Lower leg skin (tissue), 4 donors: ENCODE results near the gene COMMD6. TPM values are rescaled to one million over a fixed set of nuclear protein-coding genes. Genes with fewer than 3 reads are reported as not detected.

Experiments
- DNase-seq, 2 donors: peaks; one replicate each; pipeline ENCODE4 v3.0.0-alpha.2; 2019; ENCODE audit warnings: low spot score in 2 of 2
- H3K4me3 ChIP-seq: fragments of 200-600 bp; sonication (generic); 2 replicates; pipeline ENCODE4 v1.5.1; 2017; ENCODE audit warnings: mild to moderate bottlenecking, low read depth; ENCODE audit not compliant: poor library complexity, severe bottlenecking
- CTCF ChIP-seq, 3 donors: fragments of 450-650 bp; IDR thresholded peaks; one replicate each; pipeline ENCODE4 v1.5.1; 2016; ENCODE audit warnings: antibody characterized with exemption in 3 of 3, mild to moderate bottlenecking in 3 of 3, moderate library complexity in 2 of 3
- POLR2A ChIP-seq, 2 donors: fragments of 450-650 bp; IDR thresholded peaks; one replicate each; pipeline ENCODE4 v1.6.1; 2016 to 2017; ENCODE audit warnings: antibody characterized with exemption in 2 of 2, mild to moderate bottlenecking in 1 of 2, moderate library complexity in 1 of 2
- WGBS, 2 donors: methylation state at CpG; one replicate each; pipeline ENCODE4 v1.1.5; 2018; 5-methylcytosine and 5-hydroxymethylcytosine counted together
- intact Hi-C: fragments of 100-400 bp; cut with DNase I; formaldehyde crosslinking; loops from one replicate; pipeline ENCODE4 v1.15.0; 2023; ENCODE audit warnings: low total_unique reads
- total RNA-seq, 4 donors: library from RNA; depleted of rRNA; stranded (reverse); fragments of >200 nt; gene quantifications; one replicate each; pipeline ENCODE4 v1.1.0, GENCODE V29; 2016

COMMD6 gene
- total RNA-seq, 4 donors from 2014 or later = 15.4 to 169 (median 36.7) TPM

- no peak for DNase-seq
- no peak overlapping the region for H3K4me3 ChIP-seq
- TF ChIP-seq CTCF (IDR thresholded peaks at IDR 0.05) = no peak
- 54 to 75% methylated on average over 1 of the region's 1 CpG for WGBS, 2 donors
- intact Hi-C loops = no loop called here
These were observed 31.9 kb upstream of the COMMD6 start for GRCh38 chr13:75569576-75569975.

GRCh38 chr13:75566658-75567057 is 29.0 kb upstream of the COMMD6 start:
- TF ChIP-seq POLR2A (IDR thresholded peaks at IDR 0.05) (no peak), CTCF (IDR thresholded peaks at IDR 0.05) (no peak)
- H3K4me3 ChIP-seq = no peak overlapping the region
- DNase-seq = no peak
- intact Hi-C loops = no loop called here

GRCh38 chr13:75558145-75558840 is 20.7 kb upstream of the COMMD6 start:
- 79 to 87% methylated on average over 2 of the region's 2 CpGs for WGBS, 2 donors
- TF ChIP-seq CTCF (IDR thresholded peaks at IDR 0.05) (no peak), POLR2A (IDR thresholded peaks at IDR 0.05) (no peak)
- no peak for DNase-seq
- intact Hi-C loops = no loop called here
- H3K4me3 ChIP-seq = no peak overlapping the region

- no peak for DNase-seq
- no peak overlapping the region for H3K4me3 ChIP-seq
- intact Hi-C loops = no loop called here
- no peak for TF ChIP-seq POLR2A (IDR thresholded peaks at IDR 0.05)
- no peak for TF ChIP-seq CTCF (IDR thresholded peaks at IDR 0.05)
- 92 to 94% methylated on average over 2 of the region's 2 CpGs for WGBS, 2 donors
These were observed 19.3 kb upstream of the COMMD6 start for GRCh38 chr13:75556961-75557360.

GRCh38 chr13:75555836-75556235 is 18.2 kb upstream of the COMMD6 start:
- WGBS, 2 donors = 88 to 89% methylated on average over 1 of the region's 1 CpG
- no peak for TF ChIP-seq CTCF (IDR thresholded peaks at IDR 0.05)
- TF ChIP-seq POLR2A (IDR thresholded peaks at IDR 0.05) = no peak

GRCh38 chr13:75554981-75555380 is 17.3 kb upstream of the COMMD6 start:
- intact Hi-C loops = no loop called here
- TF ChIP-seq POLR2A (IDR thresholded peaks at IDR 0.05) (no peak), CTCF (IDR thresholded peaks at IDR 0.05) (no peak)
- no peak overlapping the region for H3K4me3 ChIP-seq
- 97 to 100% methylated on average over 3 of the region's 3 CpGs for WGBS, 2 donors
- DNase-seq = no peak

More at GRCh38 chr13:75555836-75556235, 18.2 kb upstream of the COMMD6 start:
- DNase-seq = no peak
- no peak overlapping the region for H3K4me3 ChIP-seq
- intact Hi-C loops = no loop called here
